GM04503 (cell line): ENCODE results near the gene CDH4.

ENCODE experiments used
- DNase-seq: peaks from one replicate; pipeline ENCODE4 v3.0.0-alpha.2; 2012; ENCODE audit warnings: low read depth

CDH4 gene

DNA sequence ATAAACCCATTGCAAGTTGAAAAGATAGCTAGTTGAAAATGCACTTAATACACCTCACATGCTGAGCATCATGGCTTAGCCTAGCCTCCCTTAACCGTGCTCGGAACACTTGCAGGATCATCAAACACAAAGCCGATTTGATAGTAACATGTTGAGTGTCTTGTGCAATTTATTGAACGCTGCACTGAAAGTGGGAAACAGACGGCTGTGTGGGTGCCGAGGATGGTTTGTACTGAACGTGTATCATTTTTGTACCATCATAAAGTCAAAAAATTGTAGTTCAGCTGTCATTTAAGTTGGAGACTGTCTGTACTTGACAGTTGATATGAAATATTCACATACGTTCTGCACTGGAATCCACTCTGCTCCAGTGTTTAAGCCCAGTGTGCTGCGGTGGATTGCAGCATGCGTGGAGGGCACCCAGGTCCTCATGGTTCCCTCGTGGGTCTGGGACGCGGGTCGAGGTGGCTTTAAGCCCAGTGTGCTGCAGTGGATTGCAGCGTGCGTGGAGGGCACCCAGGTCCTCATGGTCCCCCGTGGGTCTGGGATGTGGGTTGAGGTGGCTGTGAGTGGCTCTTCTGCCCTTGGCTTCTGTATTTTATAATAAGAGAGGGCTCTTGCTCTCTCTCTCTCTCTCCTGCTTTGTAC is 77.0 kb downstream of the CDH4 start:
- DNase-seq = no peak

DNA sequence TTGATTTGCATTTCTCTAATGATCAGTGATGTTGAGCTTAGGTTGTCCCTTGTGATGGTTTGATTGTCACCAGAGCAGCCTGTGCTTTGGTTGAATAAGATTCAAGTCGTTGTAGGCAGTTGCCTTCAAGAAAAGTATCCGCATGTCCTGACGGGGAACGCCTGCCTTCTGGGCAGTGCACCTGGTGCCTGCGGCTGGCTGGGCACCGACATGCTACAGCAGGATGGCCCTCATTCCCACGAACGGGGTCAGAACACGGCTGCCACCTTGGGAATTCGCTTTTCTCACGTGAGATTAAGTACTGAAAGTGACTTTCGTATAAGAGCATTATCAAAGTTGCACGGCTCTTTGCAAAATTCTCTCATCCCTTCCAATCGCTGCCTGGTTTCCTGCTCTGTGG is 78.4 kb downstream of the CDH4 start:
- no peak for DNase-seq

DNA sequence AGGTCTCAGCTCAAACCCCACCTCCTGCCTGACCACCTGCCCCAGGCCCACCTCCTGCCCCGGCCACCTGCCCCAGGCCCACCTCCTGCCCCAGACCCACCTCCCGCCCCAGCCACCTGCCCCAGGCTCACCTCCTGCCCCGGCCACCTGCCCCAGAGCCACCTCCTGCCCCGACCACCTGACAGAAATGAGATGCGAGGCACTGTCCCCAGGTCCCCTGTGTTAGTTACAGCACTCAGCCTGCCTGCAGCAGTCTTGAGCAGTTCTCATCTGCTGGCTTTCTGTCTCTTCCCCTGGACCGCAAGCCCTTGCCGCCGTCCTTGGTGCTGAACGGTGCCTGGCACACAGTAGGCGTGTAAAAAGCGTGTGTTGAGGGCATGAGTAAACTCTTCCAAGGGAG is 79.5 kb downstream of the CDH4 start:
- no peak for DNase-seq

- no peak for DNase-seq
Observed at GRCh38 chr20:61332016-61332975, 80.2 kb downstream of the CDH4 start.

DNA sequence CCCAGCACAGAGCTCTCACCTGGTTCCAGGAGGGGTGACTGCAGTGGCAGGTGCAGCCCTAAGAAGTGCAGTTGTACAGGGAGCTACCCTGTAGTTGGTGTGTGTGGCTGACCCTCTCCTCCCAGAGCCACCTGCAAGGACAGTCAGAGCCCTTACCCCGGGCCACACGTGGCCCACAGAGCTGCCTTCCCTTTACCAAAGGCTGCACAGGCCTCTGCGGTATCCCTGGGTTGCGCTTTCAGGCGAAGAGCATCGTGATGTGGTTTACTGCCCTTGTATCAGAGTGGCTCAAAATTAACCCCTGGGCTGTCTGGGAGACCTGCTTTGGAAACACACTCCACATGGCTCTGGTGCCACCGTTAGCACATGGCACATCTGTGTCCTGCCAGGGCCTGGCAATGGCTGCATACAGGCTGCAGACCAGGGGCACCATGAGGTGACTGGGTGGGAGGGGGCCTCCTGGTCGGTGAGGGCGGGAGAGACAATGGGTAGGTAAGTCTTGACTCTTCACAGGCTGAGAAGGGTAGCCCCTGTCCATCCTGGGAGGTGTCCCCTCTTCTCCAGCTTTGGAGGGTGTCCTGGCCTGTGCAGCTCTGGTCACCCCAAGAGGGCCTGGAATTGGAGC is 81.5 kb downstream of the CDH4 start:
- DNase-seq = no peak

DNA sequence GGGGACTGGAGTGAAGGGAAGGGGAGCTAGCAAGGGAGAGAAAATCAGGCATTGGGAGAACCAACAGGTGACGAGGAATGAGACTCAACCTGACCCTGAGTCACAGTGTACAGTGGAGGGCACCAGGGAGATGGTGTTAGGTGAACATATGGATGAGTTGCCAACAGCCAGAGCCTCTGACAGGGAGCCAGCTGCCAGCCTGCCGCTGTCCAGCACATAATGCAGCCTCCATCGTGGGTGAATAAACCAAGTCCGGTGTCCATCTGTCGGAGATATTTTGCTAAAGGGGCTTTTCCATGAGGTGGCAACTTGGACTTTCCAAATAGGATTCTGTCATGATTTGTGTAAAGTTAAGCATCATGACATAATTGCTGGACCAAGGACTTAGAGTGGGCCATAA is 88.1 kb downstream of the CDH4 start:
- no peak for DNase-seq

DNA sequence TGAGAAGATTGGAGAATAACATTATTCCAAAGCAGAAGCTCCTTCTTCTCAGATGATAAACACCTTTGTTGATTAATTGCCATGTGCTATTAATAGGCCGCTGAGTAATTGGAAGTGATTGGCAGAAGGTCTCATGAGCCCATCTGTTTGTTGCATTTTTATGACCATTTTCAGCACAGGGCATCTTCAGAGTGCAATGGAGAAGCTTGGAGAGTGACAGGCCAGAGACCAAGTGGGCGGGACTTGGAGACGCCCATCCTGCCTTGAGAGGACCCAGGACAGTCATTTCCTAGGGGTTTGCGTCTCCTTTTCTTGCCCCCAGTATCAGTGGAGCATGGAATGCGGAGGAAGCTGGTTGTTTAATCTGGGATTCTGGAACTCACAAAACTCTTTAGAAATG is 89.5 kb downstream of the CDH4 start:
- no peak for DNase-seq

DNA sequence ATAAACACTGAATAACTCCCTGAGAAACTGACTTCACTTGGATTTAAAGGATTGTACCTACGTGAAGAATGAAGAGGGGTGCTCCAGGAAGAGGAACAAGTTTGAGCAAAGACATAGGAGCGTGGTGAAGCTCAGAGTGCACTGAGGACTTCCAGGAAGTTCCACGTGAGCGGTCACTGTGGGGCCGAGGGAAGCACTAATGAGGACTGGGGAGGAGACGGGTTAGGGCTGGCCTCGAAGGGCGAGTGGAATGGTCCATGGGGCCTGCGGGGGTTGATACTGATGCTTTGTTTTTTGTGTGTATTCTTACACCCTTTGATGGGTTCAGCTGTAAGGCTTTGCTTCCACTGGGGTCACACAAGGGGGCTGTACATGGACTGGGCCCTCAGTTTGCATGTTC is 91.9 kb downstream of the CDH4 start:
- DNase-seq = no peak

DNA sequence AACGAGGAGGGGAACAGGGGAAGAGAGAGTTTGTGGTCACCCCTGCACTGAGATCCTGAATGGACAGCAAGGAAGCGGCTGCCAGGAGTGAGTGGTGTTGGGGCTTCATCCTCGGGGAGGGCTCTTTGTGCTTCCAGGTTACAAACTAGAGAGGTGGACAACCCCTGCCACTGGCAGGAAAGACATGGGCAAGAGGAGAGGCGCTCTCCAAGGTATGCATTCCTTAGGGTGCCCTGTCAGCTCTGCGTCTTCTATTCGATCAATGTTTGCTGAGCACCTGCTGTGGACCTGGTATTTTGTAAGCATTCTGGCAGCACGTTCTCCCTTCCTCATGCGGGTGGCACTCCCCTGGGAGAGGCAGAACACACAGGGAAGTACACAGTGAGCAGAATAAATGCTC is 93.6 kb downstream of the CDH4 start:
- no peak for DNase-seq

DNA sequence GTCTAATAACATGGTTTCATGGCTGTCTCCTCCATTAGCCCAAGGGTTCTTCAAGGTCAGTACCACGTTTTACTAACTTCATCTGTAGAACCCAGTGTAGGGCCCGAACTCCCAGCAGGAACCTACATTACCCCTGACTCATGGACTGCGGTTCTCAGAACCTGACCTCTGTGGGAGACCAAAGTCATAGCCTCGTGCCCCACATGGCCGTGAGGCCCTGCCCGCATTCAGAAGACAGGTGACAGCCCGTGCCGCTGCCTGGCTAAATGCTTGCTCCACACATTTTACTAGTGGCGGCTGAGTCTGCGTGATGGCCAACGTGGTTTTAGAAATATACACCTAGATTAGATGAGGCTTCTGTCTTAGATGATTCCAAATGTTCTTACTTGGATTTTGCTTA is 94.9 kb downstream of the CDH4 start:
- no peak for DNase-seq

- DNase-seq = no peak
Observed at GRCh38 chr20:61347443-61347842, 95.4 kb downstream of the CDH4 start.

DNA sequence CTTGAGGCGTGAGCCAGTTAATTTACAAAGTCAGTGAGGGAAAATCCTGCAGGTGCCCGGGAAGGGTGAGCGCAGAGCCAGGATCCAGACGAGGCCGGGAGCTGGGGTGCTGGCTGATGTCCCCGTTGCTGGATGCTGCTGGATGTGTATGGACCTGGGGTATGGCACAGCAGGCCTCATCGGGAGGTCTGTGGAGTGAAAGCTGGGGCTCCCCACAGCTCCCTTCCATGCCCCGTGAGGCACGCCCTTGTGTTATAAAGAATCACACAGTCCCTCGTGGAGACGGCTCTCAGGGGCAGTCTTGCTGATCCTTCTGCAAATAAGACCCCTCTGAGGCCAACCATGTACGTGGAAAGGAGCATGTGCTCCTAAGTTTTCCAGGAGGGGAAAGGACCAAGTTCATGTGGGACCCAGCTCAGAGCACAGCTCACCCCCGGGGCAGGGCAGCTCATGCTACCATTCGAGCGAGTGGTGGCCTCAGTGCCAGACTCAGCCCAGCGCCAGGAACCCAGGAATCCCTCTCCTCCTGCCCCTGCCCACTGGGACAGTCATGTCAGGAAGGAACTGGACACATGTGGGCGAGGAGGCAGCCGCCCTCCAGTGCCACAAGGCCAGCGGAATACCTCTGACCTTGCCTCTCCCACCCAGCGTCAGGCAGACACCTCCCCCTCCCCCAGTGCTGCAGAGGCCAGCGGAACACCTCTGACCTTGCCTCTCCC is 97.5 kb downstream of the CDH4 start:
- DNase-seq = no peak

GRCh38 chr20:61350500-61351250 is 98.6 kb downstream of the CDH4 start:
- DNase-seq = no peak

- no peak for DNase-seq
Observed at GRCh38 chr20:61352346-61353260, 100.5 kb downstream of the CDH4 start.

DNA sequence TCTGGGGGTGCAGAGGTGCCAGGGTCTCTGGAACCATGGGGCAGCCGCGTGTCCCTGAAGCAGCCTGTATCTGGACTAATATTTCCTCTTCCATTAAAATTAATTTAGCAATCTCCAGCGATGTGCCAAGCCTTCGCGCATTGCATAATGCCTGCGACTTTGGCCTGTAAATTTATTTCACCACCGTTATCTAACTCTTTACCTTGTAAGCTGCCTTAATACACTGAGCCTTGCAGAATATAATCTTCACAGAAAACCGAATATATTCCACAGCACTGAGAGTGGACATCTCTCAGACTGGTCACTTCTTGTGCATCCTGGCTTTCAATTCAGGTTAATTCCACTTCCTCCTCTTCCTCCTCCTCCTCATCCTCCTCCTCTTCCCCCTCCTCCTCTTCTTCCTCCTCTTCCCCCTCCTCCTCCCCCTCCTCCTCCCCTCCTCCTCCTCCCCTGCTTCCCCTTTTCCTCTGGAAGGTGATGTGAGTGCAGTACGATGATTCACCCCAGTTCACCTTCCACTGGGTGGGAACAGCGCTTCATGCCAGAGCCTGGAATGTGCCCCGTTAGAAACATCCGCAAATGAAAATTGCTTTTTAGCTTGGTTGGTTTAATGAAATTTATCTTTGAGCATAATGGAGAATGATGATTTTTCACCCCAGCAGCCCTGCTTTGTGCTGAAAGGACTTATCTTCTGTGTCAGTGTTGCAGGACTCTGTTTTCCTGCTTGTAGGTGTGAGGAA is 101.4 kb downstream of the CDH4 start:
- DNase-seq = no peak

GRCh38 chr20:61354001-61354390 is 101.9 kb downstream of the CDH4 start:
- DNase-seq = no peak

GRCh38 chr20:61354501-61354900 is 102.4 kb downstream of the CDH4 start:
- DNase-seq = no peak

DNA sequence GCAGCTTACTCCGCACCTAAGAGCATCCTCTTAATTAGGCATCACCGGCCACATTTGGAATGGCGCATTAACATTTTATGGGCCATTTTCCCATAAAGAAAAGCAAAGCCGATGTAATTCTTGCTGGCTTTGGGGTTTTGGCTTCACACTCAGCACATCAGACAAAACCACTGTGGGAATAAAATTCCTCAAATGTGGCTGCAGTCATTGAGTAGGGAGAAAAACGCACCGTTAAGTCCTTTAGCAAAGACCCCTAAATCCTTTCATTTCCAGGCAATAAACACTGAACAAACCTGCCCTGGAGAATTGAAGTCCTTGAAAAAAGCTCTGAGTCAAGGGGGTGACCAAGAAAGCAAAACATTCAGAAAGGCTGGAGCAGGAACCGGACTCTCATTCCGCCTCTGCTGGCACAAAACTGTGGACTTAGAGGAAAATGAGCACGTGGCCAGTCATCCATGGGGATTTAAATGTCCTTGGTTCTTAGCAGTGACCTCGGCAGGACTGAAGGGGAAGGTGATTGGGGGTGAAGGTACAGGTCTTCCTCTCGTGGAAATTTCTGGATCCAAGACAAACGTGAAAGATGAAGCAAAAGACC is 102.9 kb downstream of the CDH4 start:
- no peak for DNase-seq

DNA sequence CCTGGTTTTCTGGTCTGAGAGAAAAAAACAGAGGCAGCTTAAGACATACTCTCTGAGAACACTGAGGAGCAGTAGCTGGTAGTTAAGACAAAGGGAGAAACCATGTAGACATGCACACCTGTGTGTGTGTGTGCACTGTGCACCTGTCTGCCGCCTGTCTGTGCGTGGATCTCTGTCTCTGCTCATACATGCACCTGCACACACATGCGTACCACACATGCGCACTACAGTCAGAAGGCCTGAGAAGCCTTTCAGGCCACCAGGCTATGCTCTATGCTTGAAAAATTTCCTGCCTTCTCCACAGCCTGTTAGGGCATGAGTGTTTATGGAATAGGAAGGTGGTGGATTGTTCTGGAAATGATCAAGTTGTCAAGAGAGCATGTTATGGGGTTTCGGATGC is 103.5 kb downstream of the CDH4 start:
- DNase-seq = no peak

GRCh38 chr20:61356196-61356595 is 104.1 kb downstream of the CDH4 start:
- no peak for DNase-seq
